ENCODE data around the gene HRNR.
"Not testable (repeated sequence)": the region's sequence is repeated elsewhere in the genome, so short reads cannot be mapped to it uniquely, and the experiment has no call there.

- not testable (repeated sequence) for TF ChIP-seq L3MBTL2 (conservative IDR thresholded peaks at IDR 0.05); BHLHE40 (IDR thresholded peaks at IDR 0.05; ENCODE audit: borderline replicate concordance); SP1 (IDR thresholded peaks at IDR 0.05); FOXM1 (IDR thresholded peaks at IDR 0.05; ENCODE audit: borderline replicate concordance); ELF4 (IDR thresholded peaks at IDR 0.05); FOXA1 (IDR thresholded peaks at IDR 0.05)
These were observed 4.6 kb downstream of the HRNR start for GRCh38 chr1:152219438-152219837.

Data from HEK293T (cell line).